Measurements from ENCODE around the gene CNMD. TPM values are rescaled to one million over a fixed set of nuclear protein-coding genes. Genes with fewer than 3 reads are reported as not detected.
A peak's percentile ranks its signal among the peaks of the same experiment; 100 is the strongest.

CNMD gene
- total RNA-seq, 1 experiment from 2014 or later: not detected

DNA sequence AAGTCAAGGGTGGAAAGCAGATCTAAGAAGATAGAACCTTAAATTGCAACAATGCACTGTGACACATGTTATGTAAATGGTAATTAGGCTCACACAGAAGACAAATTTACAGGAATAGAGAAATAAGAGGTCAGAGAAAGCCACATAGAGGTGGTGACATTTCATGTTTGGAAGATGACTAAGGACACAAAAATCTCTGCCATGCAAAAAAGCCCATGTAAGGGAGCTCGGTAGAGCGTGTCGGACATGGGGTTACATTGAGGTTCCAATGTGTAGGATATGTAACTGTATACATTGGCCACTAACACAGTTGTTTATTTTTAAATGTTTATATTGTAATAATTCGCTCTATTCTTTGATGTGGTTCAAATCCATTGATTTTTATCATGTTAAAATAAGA lies 53.2 kb downstream of the CNMD start:
- DNase-seq (ENCODE audit: low read depth): peak; percentile 46

DNA sequence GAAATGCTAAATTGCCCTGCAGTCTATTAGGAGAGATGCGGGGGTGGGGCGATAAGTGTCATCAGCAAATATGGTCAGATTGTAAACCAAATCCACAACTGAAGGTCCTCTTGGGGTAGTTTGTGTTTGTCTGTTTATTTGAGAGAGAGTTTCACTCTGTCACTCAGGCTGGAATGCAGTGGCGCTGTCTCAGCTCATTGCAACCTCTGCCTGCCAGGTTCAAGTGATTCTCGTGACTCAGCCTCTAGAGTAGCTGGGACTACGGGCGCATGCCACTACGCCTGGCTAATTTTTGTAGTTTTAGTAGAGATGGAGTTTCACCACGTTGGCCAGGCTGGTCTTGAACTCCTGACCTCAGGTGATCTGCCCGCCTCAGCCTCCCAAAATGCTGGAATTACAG lies 53.8 kb downstream of the CNMD start:
- DNase-seq (ENCODE audit: low read depth): peak; percentile 1

DNA sequence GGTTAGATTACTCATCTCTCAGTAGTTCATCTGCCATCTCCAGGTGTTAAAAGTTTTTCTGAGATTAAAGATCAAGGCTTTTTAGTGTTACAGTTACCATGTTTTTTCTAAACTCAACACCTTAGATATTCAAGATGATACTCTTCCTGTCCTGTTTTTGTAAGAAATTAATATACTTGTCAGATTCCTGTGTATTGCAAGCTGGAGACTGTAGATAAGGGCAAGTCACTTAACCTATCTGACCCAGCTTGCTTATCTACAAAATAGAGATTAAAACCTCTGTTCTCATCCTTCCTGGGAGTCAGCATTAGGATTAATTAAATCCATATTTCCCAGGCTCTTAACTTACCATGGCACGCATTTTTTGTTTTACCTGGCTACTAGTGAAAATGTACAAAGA lies 61.8 kb downstream of the CNMD start:
- no peak for DNase-seq (ENCODE audit: low read depth)

- no peak for DNase-seq (ENCODE audit: low read depth)
Observed at GRCh38 chr13:52673465-52673864, 66.2 kb downstream of the CNMD start.

- no peak for DNase-seq (ENCODE audit: low read depth)
Observed at GRCh38 chr13:52670726-52671125, 68.9 kb downstream of the CNMD start.

DNA sequence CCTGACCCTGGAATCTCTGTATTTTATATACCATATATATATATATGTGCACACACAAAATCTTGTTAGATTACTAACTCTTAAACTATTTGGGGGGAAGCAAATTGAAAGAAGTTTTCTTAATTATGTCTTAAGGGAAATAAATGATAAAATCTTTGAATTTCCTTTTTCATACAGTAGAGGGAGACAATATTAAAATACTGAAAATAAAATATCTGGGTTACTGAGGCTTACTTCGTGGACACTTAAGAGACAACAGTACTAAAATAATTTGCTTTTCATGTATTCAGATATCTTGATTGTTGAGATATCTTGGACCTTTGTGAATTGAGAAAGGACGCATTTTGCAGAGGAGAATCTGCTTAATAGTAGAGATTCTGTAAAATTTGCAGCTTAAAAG lies 69.9 kb downstream of the CNMD start:
- DNase-seq (ENCODE audit: low read depth): no peak

DNA sequence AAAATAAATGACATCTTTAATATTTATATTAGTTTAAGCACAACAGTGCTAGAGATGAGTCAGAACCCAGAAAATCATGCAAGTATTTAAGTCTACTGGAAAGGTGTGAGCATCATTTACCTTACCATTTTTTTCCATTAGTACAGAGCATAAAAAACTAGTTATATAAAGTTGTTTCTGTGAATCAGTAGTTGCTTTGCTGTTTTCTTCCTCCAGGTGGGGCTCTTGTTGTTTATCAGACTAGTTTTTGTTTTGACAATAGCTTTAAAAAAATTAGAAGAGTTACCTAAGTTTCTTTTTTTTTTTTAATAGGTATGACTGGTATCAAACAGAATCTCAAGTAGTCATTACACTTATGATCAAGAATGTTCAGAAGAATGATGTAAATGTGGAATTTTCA lies 74.3 kb downstream of the CNMD start:
- peak; percentile 20 for DNase-seq (ENCODE audit: low read depth)

DNA sequence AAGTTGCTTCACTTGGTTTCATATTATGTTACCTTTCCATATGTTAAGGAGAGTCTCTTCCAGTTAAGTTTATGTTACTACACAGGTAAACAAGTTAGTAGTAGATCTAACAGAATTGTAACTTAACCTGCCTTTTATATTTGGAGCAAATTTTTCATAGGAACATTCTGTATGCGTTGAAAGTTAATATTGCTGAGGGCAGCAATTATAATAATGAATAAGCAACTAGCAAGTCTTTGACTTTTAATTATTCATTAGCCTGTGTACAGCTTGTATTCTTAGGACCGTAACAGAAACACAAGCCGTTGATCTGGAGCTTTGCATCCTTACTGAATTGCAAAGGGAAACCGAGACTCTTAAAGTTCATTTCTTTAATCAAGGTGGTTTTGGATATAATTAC lies 75.3 kb downstream of the CNMD start:
- DNase-seq (ENCODE audit: low read depth): no peak

GRCh38 chr13:52659340-52659739 lies 80.3 kb downstream of the CNMD start:
- DNase-seq (ENCODE audit: low read depth): no peak

Other genes with a start within 250 kb of the CNMD start
- 1.4 and 2.2 TPM in 2 replicates for gene HNRNPA1L2, start 97.4 kb downstream of the CNMD start, total RNA-seq (2014; rRNA removed; shearing (Covaris generic))
- gene SUGT1, start 87.0 kb downstream of the CNMD start, total RNA-seq (2014; rRNA removed; shearing (Covaris generic)): 36.2 and 46.3 TPM in 2 replicates
- gene PCDH8, start 108.8 kb upstream of the CNMD start, total RNA-seq (2014; rRNA removed; shearing (Covaris generic)): not detected in 2 replicates

Measured in RPMI7951 (cell line).